Astrocyte (in vitro differentiated cells and primary cell): ENCODE data around the gene ANAPC1. TPM values are rescaled to one million over a fixed set of nuclear protein-coding genes. Genes with fewer than 3 reads are reported as not detected.
"Not testable (repeated sequence)": the region's sequence is repeated elsewhere in the genome, so short reads cannot be mapped to it uniquely, and the experiment has no call there.

Source experiments
- DNase-seq: peaks from one replicate; pipeline ENCODE4 v3.0.0-alpha.2; 2010; ENCODE audit warnings: low read depth
- FAIRE-seq: peaks from 2 replicates; lab custom pipeline; 2011; peaks lifted over from hg19 to GRCh38; lab: Jason Lieb, UNC
- H2AFZ ChIP-seq: 2 replicates; pipeline ENCODE4 v1.6.0; 2012; ENCODE audit warnings: low read depth, low read length, inconsistent platforms
- H3K27ac ChIP-seq: 2 replicates; pipeline ENCODE4 v1.5.1; 2011; ENCODE audit warnings: low read depth, low read length, inconsistent platforms
- H3K27me3 ChIP-seq: 2 replicates; pipeline ENCODE4 v1.6.0; 2011; ENCODE audit warnings: low read length, inconsistent platforms; ENCODE audit not compliant: insufficient read depth
- H3K36me3 ChIP-seq: 2 replicates; pipeline ENCODE4 v1.5.1; 2011; ENCODE audit warnings: low read length, inconsistent platforms; ENCODE audit not compliant: insufficient read depth
- H3K4me1 ChIP-seq: 2 replicates; pipeline ENCODE4 v1.5.1; 2011; ENCODE audit warnings: low read length, inconsistent platforms; ENCODE audit not compliant: insufficient read depth
- H3K4me2 ChIP-seq: 2 replicates; pipeline ENCODE4 v1.6.0; 2012; ENCODE audit warnings: low read length, inconsistent platforms
- H3K4me3 ChIP-seq: 2 replicates; pipeline ENCODE4 v1.5.1; 2011; ENCODE audit warnings: low read depth, mild to moderate bottlenecking, low read length, inconsistent platforms; ENCODE audit not compliant: insufficient read depth
- H3K79me2 ChIP-seq: 2 replicates; pipeline ENCODE4 v1.6.0; 2012; ENCODE audit warnings: mild to moderate bottlenecking, low read length, inconsistent platforms; ENCODE audit not compliant: insufficient read depth
- H3K9ac ChIP-seq: 2 replicates; pipeline ENCODE4 v1.6.0; 2012; ENCODE audit warnings: mild to moderate bottlenecking, low read length, inconsistent platforms
- H3K9me3 ChIP-seq: 2 replicates; pipeline ENCODE4 v1.5.1; 2012; ENCODE audit warnings: low read depth, mild to moderate bottlenecking, low read length, inconsistent platforms; ENCODE audit not compliant: insufficient read depth
- H4K20me1 ChIP-seq: 2 replicates; pipeline ENCODE4 v1.6.0; 2012; ENCODE audit warnings: low read length, inconsistent platforms; ENCODE audit not compliant: insufficient read depth
- H3K27ac Mint-ChIP-seq: one replicate; pipeline ENCODE4 v1.8.0; 2021; ENCODE audit warnings: mild to moderate bottlenecking, mixed read lengths; ENCODE audit not compliant: unreplicated experiment
- H3K27me3 Mint-ChIP-seq: one replicate; pipeline ENCODE4 v1.8.0; 2021; ENCODE audit warnings: low read depth, mixed read lengths; ENCODE audit not compliant: unreplicated experiment
- H3K36me3 Mint-ChIP-seq: one replicate; pipeline ENCODE4 v1.8.0; 2021; ENCODE audit warnings: low read depth, mixed read lengths; ENCODE audit not compliant: unreplicated experiment
- H3K4me1 Mint-ChIP-seq: one replicate; pipeline ENCODE4 v1.8.0; 2021; ENCODE audit warnings: low read depth, mixed read lengths; ENCODE audit not compliant: unreplicated experiment
- H3K4me3 Mint-ChIP-seq: one replicate; pipeline ENCODE4 v1.8.0; 2021; ENCODE audit warnings: mild to moderate bottlenecking, moderate library complexity, mixed read lengths; ENCODE audit not compliant: unreplicated experiment
- H3K9me3 Mint-ChIP-seq: one replicate; pipeline ENCODE4 v1.8.0; 2021; ENCODE audit warnings: mild to moderate bottlenecking, mixed read lengths; ENCODE audit not compliant: unreplicated experiment
- CTCF ChIP-seq: IDR thresholded peaks from 2 replicates; pipeline ENCODE4 v1.5.1; 2011; ENCODE audit warnings: low read depth, mild to moderate bottlenecking, inconsistent platforms, low read length, moderate library complexity; ENCODE audit not compliant: insufficient read depth
- EZH2 ChIP-seq: IDR thresholded peaks from 2 replicates; pipeline ENCODE4 v1.6.1; 2012; ENCODE audit warnings: mild to moderate bottlenecking, low read length, inconsistent platforms; ENCODE audit not compliant: insufficient read depth
- total RNA-seq: library from RNA; stranded (reverse); gene quantifications from 2 replicates; pipeline ENCODE4 v1.2.1, GENCODE V29; 2021

The ANAPC1 gene
- total RNA-seq, 1 donor from 2014 or later: 40.7 TPM

- no peak overlapping the region for H3K4me2 ChIP-seq
- Mint-ChIP-seq H3K4me3 (no peak overlapping the region), H3K27ac (peak overlapping the region; percentile 22), H3K4me1 (peaks cover 28% of the 10 kb centered on the region), H3K27me3 (no peaks in the 10 kb centered on the region), H3K36me3 (no peaks in the 10 kb centered on the region), H3K9me3 (no peaks in the 10 kb centered on the region)
- H2AFZ ChIP-seq: no peak overlapping the region
- H4K20me1 ChIP-seq: no peaks in the 10 kb centered on the region
- H3K4me3 ChIP-seq: no peak overlapping the region
- no peak for DNase-seq
- no peaks in the 10 kb centered on the region for H3K9me3 ChIP-seq
- H3K27ac ChIP-seq: no peak overlapping the region
- no peak overlapping the region for H3K9ac ChIP-seq
- peaks cover 3% of the 10 kb centered on the region for H3K4me1 ChIP-seq
- H3K79me2 ChIP-seq: no peaks in the 10 kb centered on the region
- H3K36me3 ChIP-seq: no peaks in the 10 kb centered on the region
- no peak for FAIRE-seq
- peaks cover 8% of the 10 kb centered on the region for H3K27me3 ChIP-seq
- no peak for TF ChIP-seq CTCF
- TF ChIP-seq EZH2: no peak
These were observed 25.1 kb upstream of the ANAPC1 start for GRCh38 chr2:111909079-111909478.

- Mint-ChIP-seq H3K4me1 (peaks cover 28% of the 10 kb centered on the region), H3K4me3 (no peak overlapping the region), H3K27ac (peak overlapping the region; percentile 22), H3K9me3 (no peaks in the 10 kb centered on the region), H3K36me3 (no peaks in the 10 kb centered on the region), H3K27me3 (no peaks in the 10 kb centered on the region)
- H3K4me2 ChIP-seq: no peak overlapping the region
- peaks cover 8% of the 10 kb centered on the region for H3K27me3 ChIP-seq
- H3K36me3 ChIP-seq: no peaks in the 10 kb centered on the region
- no peaks in the 10 kb centered on the region for H3K79me2 ChIP-seq
- H3K9me3 ChIP-seq: no peaks in the 10 kb centered on the region
- FAIRE-seq (no peak), DNase-seq (no peak)
- no peak overlapping the region for H3K27ac ChIP-seq
- no peaks in the 10 kb centered on the region for H4K20me1 ChIP-seq
- no peak overlapping the region for H2AFZ ChIP-seq
- H3K4me3 ChIP-seq: no peak overlapping the region
- TF ChIP-seq CTCF (no peak), EZH2 (no peak)
- H3K9ac ChIP-seq: no peak overlapping the region
- H3K4me1 ChIP-seq: peaks cover 3% of the 10 kb centered on the region
These were observed 24.6 kb upstream of the ANAPC1 start for GRCh38 chr2:111908578-111908977.

GRCh38 chr2:111905990-111906735, 22.2 kb upstream of the ANAPC1 start:
- no peak overlapping the region for H3K9ac ChIP-seq
- H3K4me2 ChIP-seq: peak overlapping the region; percentile 13
- no peak for FAIRE-seq
- H3K79me2 ChIP-seq: no peaks in the 10 kb centered on the region
- peaks cover 2% of the 10 kb centered on the region for H3K27me3 Mint-ChIP-seq
- H4K20me1 ChIP-seq: no peaks in the 10 kb centered on the region
- no peak overlapping the region for H3K4me3 Mint-ChIP-seq
- no peak overlapping the region for H3K27ac ChIP-seq
- H3K9me3 ChIP-seq: no peaks in the 10 kb centered on the region
- H3K36me3 Mint-ChIP-seq: no peaks in the 10 kb centered on the region
- H3K36me3 ChIP-seq: no peaks in the 10 kb centered on the region
- DNase-seq: no peak
- no peak overlapping the region for H3K27ac Mint-ChIP-seq
- peaks cover 28% of the 10 kb centered on the region for H3K4me1 Mint-ChIP-seq
- H3K4me1 ChIP-seq: peaks cover 3% of the 10 kb centered on the region
- TF ChIP-seq CTCF (no peak), EZH2 (no peak)
- H3K4me3 ChIP-seq: no peak overlapping the region
- no peaks in the 10 kb centered on the region for H3K9me3 Mint-ChIP-seq
- no peak overlapping the region for H2AFZ ChIP-seq
- H3K27me3 ChIP-seq: peaks cover 18% of the 10 kb centered on the region

- H3K4me2 ChIP-seq, H3K4me1 ChIP-seq, DNase-seq, H3K36me3 Mint-ChIP-seq, H4K20me1 ChIP-seq, H3K4me3 Mint-ChIP-seq, H3K27me3 Mint-ChIP-seq, H3K9me3 Mint-ChIP-seq, H3K27ac ChIP-seq, H3K4me3 ChIP-seq, H3K9me3 ChIP-seq, FAIRE-seq, H3K36me3 ChIP-seq, H3K79me2 ChIP-seq, H3K27ac Mint-ChIP-seq, H2AFZ ChIP-seq, H3K9ac ChIP-seq: not testable (repeated sequence)
- peaks cover 26% of the 10 kb centered on the region for H3K4me1 Mint-ChIP-seq
- peaks cover 19% of the 10 kb centered on the region for H3K27me3 ChIP-seq
These were observed 21.5 kb upstream of the ANAPC1 start for GRCh38 chr2:111905475-111905869.
